GM18499 (cell line): Measurements from ENCODE around the gene DIPK1C.
A peak's percentile ranks its signal among the peaks of the same experiment; 100 is the strongest.
"Not testable (repeated sequence)": the region's sequence is repeated elsewhere in the genome, so short reads cannot be mapped to it uniquely, and the experiment has no call there.

Experiments
- ATAC-seq: cut with Tn5 transposase; IDR thresholded peaks from one replicate; pipeline ENCODE4 v1.9.1; 2021; ENCODE audit warnings: moderate number of reproducible peaks; ENCODE audit not compliant: insufficient read depth, unreplicated experiment

Gene DIPK1C

GRCh38 chr18:74457043-74457724 is at the start of gene DIPK1C:
Gene DIPK1C (minus strand): TSS chr18:74457308. CDS start chr18:74457259, 49 bp downstream.
- no peak for ATAC-seq

GRCh38 chr18:74506448-74507084 is 49.5 kb upstream of the DIPK1C start:
- no peak for ATAC-seq

- ATAC-seq: no peak
Observed at GRCh38 chr18:74505776-74506175, 48.7 kb upstream of the DIPK1C start.

GRCh38 chr18:74503137-74503536 is 46.0 kb upstream of the DIPK1C start:
- ATAC-seq: no peak

- no peak for ATAC-seq
Observed at GRCh38 chr18:74501386-74501785, 44.3 kb upstream of the DIPK1C start.

- not testable (repeated sequence) for ATAC-seq
Observed at GRCh38 chr18:74500774-74501173, 43.7 kb upstream of the DIPK1C start.

GRCh38 chr18:74500372-74500771 is 43.3 kb upstream of the DIPK1C start:
- ATAC-seq: no peak

GRCh38 chr18:74499633-74500032 is 42.5 kb upstream of the DIPK1C start:
- ATAC-seq: no peak

GRCh38 chr18:74498712-74499627 is 41.9 kb upstream of the DIPK1C start:
- ATAC-seq: peak; percentile 27

- no peak for ATAC-seq
Observed at GRCh38 chr18:74497778-74498177, 40.7 kb upstream of the DIPK1C start.

GRCh38 chr18:74497324-74497676 is 40.2 kb upstream of the DIPK1C start:
- ATAC-seq: no peak

GRCh38 chr18:74496508-74497323 is 39.6 kb upstream of the DIPK1C start:
- ATAC-seq: peak; percentile 4

GRCh38 chr18:74495581-74496507 is 38.7 kb upstream of the DIPK1C start, which contains the start of gene CNDP2:
Gene CNDP2 (plus strand): TSS chr18:74496363. CDS start chr18:74499974, 3,611 bp downstream.
- peak; percentile 46 for ATAC-seq

- no peak for ATAC-seq
Observed at GRCh38 chr18:74494514-74494913, 37.4 kb upstream of the DIPK1C start.

GRCh38 chr18:74493689-74494088 is 36.6 kb upstream of the DIPK1C start:
- ATAC-seq: peak; percentile 28

GRCh38 chr18:74492259-74492658 is 35.2 kb upstream of the DIPK1C start:
- ATAC-seq: no peak

GRCh38 chr18:74489676-74490075 is 32.6 kb upstream of the DIPK1C start:
- no peak for ATAC-seq

GRCh38 chr18:74488864-74489263 is 31.8 kb upstream of the DIPK1C start:
- no peak for ATAC-seq

GRCh38 chr18:74488354-74488753 is 31.2 kb upstream of the DIPK1C start:
- no peak for ATAC-seq
